ENCODE results near the gene CARMIL1. TPM values are rescaled to one million over a fixed set of nuclear protein-coding genes. Genes with fewer than 3 reads are reported as not detected.

Gene CARMIL1
- total RNA-seq, 2 experiments from 2014 or later, result 3.6 to 4.1 TPM

DNA sequence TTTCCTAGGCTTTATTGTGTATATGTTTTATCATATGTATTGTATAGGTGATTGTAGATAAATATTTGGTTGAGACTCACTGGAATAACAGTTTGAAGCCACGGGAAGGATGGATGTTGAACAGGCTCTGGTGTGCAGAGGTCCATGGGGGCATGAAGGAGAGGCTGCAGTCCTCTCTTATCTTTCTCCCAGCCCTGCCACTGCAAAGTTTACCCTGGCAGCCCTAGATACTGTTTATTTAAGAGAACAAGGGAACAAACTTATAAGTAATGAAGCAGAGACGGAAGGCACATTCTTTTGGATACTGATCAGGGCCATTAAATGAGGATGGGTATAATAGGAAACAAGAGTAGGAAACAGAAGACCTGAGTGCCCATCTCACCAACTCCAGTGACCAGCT, 269.3 kb downstream of the CARMIL1 start:
- Mint-ChIP-seq H3K27me3 (no peaks in the 10 kb centered on the region), H3K4me3 (no peak overlapping the region), H3K9me3 (no peaks in the 10 kb centered on the region), H3K36me3 (ENCODE audit: low read depth) (no peaks in the 10 kb centered on the region), H3K4me1 (ENCODE audit: low read depth) (no peaks in the 10 kb centered on the region), H3K27ac (no peak overlapping the region)
- ATAC-seq (no peak), DNase-seq (no peak)
- TF ChIP-seq, protein P1, sequence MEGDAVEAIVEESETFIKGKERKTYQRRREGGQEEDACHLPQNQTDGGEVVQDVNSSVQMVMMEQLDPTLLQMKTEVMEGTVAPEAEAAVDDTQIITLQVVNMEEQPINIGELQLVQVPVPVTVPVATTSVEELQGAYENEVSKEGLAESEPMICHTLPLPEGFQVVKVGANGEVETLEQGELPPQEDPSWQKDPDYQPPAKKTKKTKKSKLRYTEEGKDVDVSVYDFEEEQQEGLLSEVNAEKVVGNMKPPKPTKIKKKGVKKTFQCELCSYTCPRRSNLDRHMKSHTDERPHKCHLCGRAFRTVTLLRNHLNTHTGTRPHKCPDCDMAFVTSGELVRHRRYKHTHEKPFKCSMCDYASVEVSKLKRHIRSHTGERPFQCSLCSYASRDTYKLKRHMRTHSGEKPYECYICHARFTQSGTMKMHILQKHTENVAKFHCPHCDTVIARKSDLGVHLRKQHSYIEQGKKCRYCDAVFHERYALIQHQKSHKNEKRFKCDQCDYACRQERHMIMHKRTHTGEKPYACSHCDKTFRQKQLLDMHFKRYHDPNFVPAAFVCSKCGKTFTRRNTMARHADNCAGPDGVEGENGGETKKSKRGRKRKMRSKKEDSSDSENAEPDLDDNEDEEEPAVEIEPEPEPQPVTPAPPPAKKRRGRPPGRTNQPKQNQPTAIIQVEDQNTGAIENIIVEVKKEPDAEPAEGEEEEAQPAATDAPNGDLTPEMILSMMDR (IDR thresholded peaks at IDR 0.05), result no peak
- intact Hi-C loops (cut with micrococcal nuclease), result no loop called here
- ChIA-PET POLR2A (no interaction called here), CTCF (no interaction called here)

DNA sequence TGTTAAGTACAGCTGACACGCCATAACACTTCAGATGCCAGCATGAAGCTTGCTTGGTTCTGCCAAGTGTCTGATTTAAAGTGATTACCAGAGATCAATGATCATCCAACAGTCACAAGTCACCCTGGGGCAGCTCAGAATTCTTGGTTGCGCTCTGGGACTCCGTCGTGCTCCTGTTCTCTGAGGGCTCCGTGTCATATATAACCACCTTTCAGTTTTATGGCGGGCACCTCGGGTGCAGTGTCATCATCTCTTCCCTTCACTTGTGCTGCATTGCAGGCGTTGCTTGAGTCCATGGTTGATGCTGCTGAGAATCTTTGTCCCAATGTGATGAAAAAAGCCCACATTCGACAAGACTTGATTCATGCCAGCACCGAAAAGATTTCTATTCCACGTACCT, 271.5 kb downstream of the CARMIL1 start:
- POLR2A ChIA-PET, result interaction anchor here (1.5 kb wide), 1 partner anchor 272 kb away, joined by 3 read pairs; no protein-coding TSS in a partner anchor
- ATAC-seq (no peak), DNase-seq (no peak)
- no peak overlapping the region for H3K4me3 Mint-ChIP-seq
- intact Hi-C loops (cut with micrococcal nuclease), result no loop called here
- CTCF ChIA-PET, result interaction anchor here (0.8 to 2.6 kb wide), 3 partner anchors 34 to 285 kb away, joined by 3 to 9 read pairs (median 6); no protein-coding TSS in a partner anchor
- TF ChIP-seq, protein P1 (IDR thresholded peaks at IDR 0.05), result no peak
- no peaks in the 10 kb centered on the region for H3K4me1 Mint-ChIP-seq (ENCODE audit: low read depth)
- no peak overlapping the region for H3K27ac Mint-ChIP-seq
- no peaks in the 10 kb centered on the region for H3K9me3 Mint-ChIP-seq
- no peaks in the 10 kb centered on the region for H3K36me3 Mint-ChIP-seq (ENCODE audit: low read depth)
- H3K27me3 Mint-ChIP-seq, result no peaks in the 10 kb centered on the region

DNA sequence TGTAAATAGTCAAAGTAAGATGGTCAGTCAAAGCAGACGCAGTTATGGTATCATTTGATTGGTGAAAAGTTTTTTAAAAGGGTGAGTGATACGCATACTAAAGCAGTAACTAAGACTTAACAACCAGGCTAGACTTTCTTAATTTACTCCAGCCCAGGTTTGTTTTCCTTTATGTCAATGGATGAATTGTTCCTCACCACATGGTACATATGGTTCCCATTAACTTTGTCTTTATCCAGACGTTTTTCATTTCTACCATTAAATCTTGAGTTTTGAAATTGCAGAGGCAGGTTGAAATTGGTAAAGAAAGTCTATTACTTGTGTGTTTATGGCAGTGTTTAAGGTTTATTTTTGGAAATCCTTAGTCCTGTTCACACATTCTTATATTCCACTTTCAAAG, 274.3 kb downstream of the CARMIL1 start:
- H3K4me3 Mint-ChIP-seq, result no peak overlapping the region
- ATAC-seq, result no peak
- no peaks in the 10 kb centered on the region for H3K9me3 Mint-ChIP-seq
- H3K4me1 Mint-ChIP-seq (ENCODE audit: low read depth), result peaks cover 2% of the 10 kb centered on the region
- ChIA-PET POLR2A (no interaction called here), CTCF (interaction anchor here (2.3 to 7.3 kb wide), 3 partner anchors 288 to 330 kb away, joined by 9 to 68 read pairs (median 32); no protein-coding TSS in a partner anchor)
- TF ChIP-seq, protein P1 (IDR thresholded peaks at IDR 0.05), result no peak
- intact Hi-C loops (cut with micrococcal nuclease), result no loop called here
- no peak for DNase-seq
- no peak overlapping the region for H3K27ac Mint-ChIP-seq
- no peaks in the 10 kb centered on the region for H3K36me3 Mint-ChIP-seq (ENCODE audit: low read depth)
- H3K27me3 Mint-ChIP-seq, result no peaks in the 10 kb centered on the region

DNA sequence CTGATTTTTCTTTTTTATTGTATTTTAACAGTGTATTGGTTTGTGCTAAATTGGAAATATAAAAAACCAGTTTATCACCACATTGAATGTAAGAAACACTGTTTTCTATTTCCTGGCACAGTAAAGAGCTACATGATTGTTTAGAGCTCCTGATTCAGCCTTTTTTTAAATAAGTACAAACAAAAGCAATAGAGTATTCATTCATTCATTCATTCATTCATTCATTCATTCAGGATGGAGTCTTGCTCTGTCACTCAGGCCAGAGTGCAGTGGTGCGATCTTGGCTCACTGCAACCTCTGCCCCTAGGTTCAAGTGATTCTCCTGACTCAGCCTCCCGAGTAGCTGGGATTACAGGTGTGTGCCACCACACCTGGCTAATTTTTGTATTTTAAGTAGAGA, 276.0 kb downstream of the CARMIL1 start:
- Mint-ChIP-seq H3K9me3 (no peaks in the 10 kb centered on the region), H3K36me3 (ENCODE audit: low read depth) (no peaks in the 10 kb centered on the region), H3K27me3 (no peaks in the 10 kb centered on the region), H3K4me1 (ENCODE audit: low read depth) (peaks cover 2% of the 10 kb centered on the region), H3K4me3 (no peak overlapping the region), H3K27ac (no peak overlapping the region)
- intact Hi-C loops (cut with micrococcal nuclease), result loop anchor here (5.0 kb wide), 1 partner anchor 333 kb away; no protein-coding TSS in a partner anchor
- ChIA-PET CTCF (interaction anchor here (1.0 to 7.3 kb wide), 6 partner anchors 11 to 332 kb away, joined by 4 to 68 read pairs (median 18); no protein-coding TSS in a partner anchor), POLR2A (interaction anchor here (0.7 to 1.9 kb wide), 3 partner anchors 11 to 289 kb away, joined by 3 to 5 read pairs (median 3); no protein-coding TSS in a partner anchor)
- ATAC-seq (no peak), DNase-seq (no peak)
- TF ChIP-seq, protein P1 (IDR thresholded peaks at IDR 0.05), result no peak

DNA sequence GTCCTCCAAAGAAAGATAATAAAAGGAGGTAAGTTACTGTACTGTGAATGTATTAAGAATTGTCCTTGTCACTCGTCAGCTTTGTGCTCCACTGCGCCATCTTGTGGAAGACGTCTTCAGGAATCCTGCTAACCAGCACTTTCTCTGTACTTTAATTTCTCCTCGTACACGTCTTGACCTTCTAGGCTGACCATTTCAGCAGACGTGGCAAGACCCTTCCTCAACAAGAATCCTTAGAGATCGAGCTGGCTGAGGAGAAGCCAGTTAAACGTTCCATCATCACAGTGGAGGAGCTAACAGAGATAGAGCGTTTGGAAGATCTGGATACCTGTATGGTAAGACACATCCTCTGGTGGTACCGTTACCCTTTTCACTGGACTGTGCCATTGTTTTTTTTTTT, 277.3 kb downstream of the CARMIL1 start:
- no peak overlapping the region for H3K4me3 Mint-ChIP-seq
- intact Hi-C loops (cut with micrococcal nuclease), result loop anchor here (2.0 to 5.0 kb wide), 2 partner anchors 292 to 334 kb away; no protein-coding TSS in a partner anchor
- no peaks in the 10 kb centered on the region for H3K36me3 Mint-ChIP-seq (ENCODE audit: low read depth)
- no peaks in the 10 kb centered on the region for H3K9me3 Mint-ChIP-seq
- TF ChIP-seq, protein P1 (IDR thresholded peaks at IDR 0.05), result peak; percentile 80
- peak; percentile 66 for ATAC-seq
- peaks cover 2% of the 10 kb centered on the region for H3K4me1 Mint-ChIP-seq (ENCODE audit: low read depth)
- H3K27ac Mint-ChIP-seq, result no peak overlapping the region
- ChIA-PET POLR2A (no interaction called here), CTCF (interaction anchor here (0.6 to 7.3 kb wide), 47 partner anchors 10 to 410 kb away, joined by 3 to 68 read pairs (median 4); partner anchors contain the start of gene CARMIL1)
- H3K27me3 Mint-ChIP-seq, result no peaks in the 10 kb centered on the region
- peak; percentile 90 for DNase-seq

All from activated CD8-positive, alpha-beta T cell treated with anti-CD3 and anti-CD28 coated beads for 36 hours (primary cell).